HG03521 (cell line): ENCODE measurements around the gene CIAO3.
A peak's percentile ranks its signal among the peaks of the same experiment; 100 is the strongest.

Experiments
- ATAC-seq: cut with Tn5 transposase; IDR thresholded peaks from one replicate; pipeline ENCODE4 v1.9.1; 2021; ENCODE audit warnings: mild to moderate bottlenecking, moderate library complexity; ENCODE audit not compliant: unreplicated experiment

CIAO3 gene

DNA sequence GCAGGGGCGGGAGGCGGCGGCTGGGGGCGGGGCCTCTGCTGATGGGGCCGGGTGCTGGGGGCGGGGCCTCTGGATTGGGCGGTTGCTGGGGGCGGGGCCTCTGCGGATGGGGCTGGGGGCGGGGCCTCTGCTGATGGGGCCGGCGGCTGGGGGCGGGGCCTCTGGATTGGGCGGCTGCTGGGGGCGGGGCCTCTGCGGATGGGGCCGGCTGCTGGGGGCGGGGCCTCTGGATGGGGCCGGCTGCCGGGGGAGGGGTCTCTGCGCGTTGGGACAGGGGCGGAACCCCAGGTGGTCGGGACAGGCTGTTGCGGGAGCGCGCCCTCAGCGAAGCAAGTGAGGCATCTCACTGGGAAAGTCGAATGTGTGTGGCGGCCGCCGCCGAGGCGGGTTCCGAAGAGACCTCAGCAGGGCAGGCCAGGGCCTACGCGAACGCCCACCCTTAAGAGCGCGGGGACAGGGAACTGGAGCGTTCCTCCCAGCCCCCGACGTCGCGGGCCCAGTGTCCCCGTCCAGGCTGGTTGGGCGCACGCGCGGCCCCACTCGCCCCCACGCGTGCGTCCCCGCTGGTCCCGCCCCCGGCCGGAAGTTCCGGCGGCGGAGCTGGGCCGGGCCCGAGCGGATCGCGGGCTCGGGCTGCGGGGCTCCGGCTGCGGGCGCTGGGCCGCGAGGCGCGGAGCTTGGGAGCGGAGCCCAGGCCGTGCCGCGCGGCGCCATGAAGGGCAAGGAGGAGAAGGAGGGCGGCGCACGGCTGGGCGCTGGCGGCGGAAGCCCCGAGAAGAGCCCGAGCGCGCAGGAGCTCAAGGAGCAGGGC is 60.8 kb downstream of the CIAO3 start, which contains the start of gene STUB1:
Gene STUB1 (plus strand): TSS at position 597 of the 811 bp plus-strand sequence. CDS start 116 bp downstream, at position 713.
- ATAC-seq = peak; percentile 38
